Stimulated activated CD4-positive, alpha-beta T cell treated with anti-CD3 and anti-CD28 coated beads, TNF-alpha, amount 100 ng/mL, for 24 hours (primary cell): Measurements from ENCODE around the gene TTC3.

Source experiments
- DNase-seq, 3 experiments: peaks; one replicate each; pipeline ENCODE4 v3.0.0-alpha.2; 2020; ENCODE audit warnings: low read depth in 3 of 3

Gene TTC3

GRCh38 chr21:37249112-37249904 is 176.3 kb downstream of the TTC3 start:
- no peak for DNase-seq

- DNase-seq = no peak
Observed at GRCh38 chr21:37251294-37251634, 178.2 kb downstream of the TTC3 start.
